NCI-H2196 treated with DMSO at 0.1 percent for 48 hours (cell line): ENCODE data around the gene MAGI1.
"Not testable (repeated sequence)": the region's sequence is repeated elsewhere in the genome, so short reads cannot be mapped to it uniquely, and the experiment has no call there.

Source experiments
- DNase-seq: peaks from one replicate; lab custom pipeline; 2025; ENCODE audit not compliant: unreplicated experiment; lab: John Stamatoyannopoulos, UW

Gene MAGI1

GRCh38 chr3:65879372-65879771 lies 159.3 kb downstream of the MAGI1 start:
- DNase-seq, result no peak

GRCh38 chr3:65878831-65879230 lies 159.9 kb downstream of the MAGI1 start:
- no peak for DNase-seq

GRCh38 chr3:65877160-65877559 lies 161.6 kb downstream of the MAGI1 start:
- DNase-seq, result no peak

- no peak for DNase-seq
Observed at GRCh38 chr3:65876028-65876420, 162.7 kb downstream of the MAGI1 start.

DNA sequence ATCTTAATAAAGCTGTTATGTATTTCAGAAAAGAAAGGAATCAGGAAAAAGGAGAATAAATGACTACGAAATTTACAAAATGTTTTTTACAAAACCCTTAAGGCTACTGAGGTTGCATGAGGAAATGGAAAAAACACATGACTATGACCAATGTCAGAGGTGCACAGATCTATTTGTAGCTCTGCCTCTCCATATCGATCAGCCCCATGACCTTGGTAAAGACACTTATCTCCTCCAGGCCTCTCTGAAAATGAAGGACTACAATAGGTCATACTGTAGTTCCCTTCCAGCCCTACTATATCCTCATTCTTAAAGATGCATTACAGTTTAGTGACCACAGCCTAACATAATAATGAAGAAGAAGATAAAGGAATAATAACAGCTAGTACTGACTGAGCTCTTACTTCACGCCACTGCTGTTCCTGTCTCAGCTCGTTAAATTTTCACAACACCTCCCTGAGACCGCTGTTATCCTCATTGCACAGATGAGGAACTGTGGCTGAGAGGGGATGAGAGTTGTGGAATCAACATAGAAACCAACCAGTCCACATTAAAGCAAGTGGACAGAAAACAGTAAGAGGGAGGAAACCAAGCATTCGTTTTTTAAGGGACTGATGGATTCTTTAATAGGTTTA lies 163.2 kb downstream of the MAGI1 start:
- no peak for DNase-seq

DNA sequence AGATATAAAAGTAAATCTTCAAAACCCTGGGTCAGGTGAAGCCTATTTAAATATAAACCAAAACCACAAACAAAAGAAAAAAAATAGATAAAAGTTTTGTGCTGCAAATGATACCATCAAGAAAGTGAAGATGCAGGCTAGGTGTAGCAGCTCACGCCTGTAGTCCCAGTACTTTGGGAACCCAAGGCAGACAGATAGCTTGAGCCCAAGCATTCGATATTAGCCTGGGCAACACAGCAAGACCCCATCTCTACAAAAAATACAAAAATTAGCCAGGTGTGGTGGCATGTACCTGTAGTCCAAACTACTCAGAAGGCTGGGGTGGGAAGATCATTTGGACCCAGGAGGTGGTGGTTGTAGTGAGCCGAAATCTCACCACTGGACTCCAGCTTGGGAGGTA lies 164.8 kb downstream of the MAGI1 start:
- no peak for DNase-seq

DNA sequence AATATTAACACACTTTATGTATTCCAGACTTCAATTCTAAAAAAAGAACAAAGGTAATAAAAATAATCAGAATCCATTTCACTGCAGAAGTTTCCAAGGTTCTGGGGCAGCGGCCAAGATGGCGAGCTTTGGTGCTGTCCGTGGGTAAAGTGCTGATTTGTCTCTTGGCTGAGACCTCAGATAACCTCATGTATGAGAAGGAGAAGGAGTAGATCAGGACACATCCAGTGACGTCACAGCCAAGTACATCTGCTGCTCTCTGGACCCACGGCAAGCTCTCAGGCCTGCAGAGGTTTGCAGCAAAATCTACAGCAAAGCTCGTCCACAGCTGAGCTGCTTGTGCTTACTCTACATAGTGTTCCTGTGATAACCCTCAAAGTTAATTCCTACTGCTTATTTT lies 165.7 kb downstream of the MAGI1 start:
- no peak for DNase-seq

- no peak for DNase-seq
Observed at GRCh38 chr3:65871305-65872141, 167.2 kb downstream of the MAGI1 start.

GRCh38 chr3:65869798-65870197 lies 168.9 kb downstream of the MAGI1 start:
- DNase-seq, result no peak

DNA sequence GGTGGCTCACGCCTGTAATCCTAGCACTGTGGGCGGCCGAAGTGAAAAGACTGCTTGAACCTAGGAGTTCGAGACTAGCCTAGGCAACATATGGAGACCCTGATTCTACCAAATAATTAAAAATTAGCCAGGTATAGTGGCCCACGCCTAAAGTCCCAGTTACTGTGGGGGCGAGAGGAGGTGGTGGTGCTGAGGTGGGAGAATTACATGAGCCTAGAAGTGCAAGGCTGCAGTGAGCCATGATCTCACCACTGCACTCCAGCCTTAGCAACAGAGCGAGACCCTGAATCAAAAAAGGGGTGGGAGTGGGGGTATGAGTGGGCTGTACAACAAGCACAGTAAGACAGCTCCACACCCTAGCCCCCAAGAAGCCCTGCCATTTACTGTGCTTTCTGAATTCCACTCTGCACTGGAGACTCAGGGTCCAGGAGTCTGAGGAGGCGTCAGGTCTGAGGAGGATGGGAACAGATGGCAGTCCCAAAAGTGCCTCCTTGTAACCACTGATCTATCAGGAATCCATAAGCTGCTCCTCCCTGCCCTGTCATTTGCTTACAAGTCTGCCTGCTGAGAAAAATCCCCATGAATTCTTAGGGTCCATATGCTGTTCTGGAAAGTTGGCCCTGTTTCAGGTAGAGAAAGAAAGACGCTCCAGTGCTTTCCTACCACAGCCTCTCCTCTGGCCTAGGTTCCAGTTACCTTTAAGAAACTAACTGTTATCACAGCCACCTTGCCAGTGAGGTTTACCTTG lies 171.1 kb downstream of the MAGI1 start:
- no peak for DNase-seq

- DNase-seq, result no peak
Observed at GRCh38 chr3:65864357-65864904, 174.3 kb downstream of the MAGI1 start.

- DNase-seq, result no peak
Observed at GRCh38 chr3:65861718-65862117, 177.0 kb downstream of the MAGI1 start.

GRCh38 chr3:65859612-65860011 lies 179.1 kb downstream of the MAGI1 start:
- DNase-seq, result not testable (repeated sequence)

DNA sequence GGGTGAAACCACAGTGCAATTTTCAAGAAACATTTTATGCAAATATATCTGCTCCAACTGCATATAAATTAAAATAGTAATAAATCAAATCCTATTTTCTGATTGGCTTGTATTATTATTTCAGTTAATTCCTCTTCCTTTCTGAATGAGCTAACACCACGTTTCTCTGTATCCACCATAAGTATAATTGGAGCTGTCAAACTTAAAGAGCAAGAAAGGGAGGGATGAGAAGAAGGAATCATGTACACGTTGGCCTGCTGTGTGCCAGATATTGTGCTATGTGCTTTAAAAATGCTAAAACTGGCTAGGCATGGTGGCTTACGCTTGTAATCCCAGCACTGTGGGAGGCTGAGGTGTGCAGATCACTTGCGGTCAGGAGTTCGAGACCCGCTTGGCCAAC lies 180.0 kb downstream of the MAGI1 start:
- no peak for DNase-seq

DNA sequence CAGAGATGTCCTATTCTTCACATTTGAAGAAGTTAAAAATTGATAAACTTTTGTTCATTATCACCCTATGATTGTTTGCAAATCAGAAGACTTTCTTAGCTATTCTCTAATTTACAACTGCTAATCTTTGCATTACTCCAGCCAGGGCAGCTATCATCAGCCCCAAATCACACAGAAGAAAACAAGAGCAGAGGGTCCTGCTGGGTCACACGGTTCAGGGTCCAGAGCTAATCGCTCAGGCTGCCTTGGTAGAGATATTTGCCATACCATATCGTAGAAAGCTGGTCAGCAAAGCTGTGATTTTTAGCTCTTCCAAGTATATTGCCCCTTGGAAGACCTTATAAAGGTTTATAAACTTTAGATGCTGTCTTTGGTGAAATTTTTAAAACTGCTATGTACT lies 181.4 kb downstream of the MAGI1 start:
- DNase-seq, result no peak

GRCh38 chr3:65856907-65857306 lies 181.8 kb downstream of the MAGI1 start:
- no peak for DNase-seq

DNA sequence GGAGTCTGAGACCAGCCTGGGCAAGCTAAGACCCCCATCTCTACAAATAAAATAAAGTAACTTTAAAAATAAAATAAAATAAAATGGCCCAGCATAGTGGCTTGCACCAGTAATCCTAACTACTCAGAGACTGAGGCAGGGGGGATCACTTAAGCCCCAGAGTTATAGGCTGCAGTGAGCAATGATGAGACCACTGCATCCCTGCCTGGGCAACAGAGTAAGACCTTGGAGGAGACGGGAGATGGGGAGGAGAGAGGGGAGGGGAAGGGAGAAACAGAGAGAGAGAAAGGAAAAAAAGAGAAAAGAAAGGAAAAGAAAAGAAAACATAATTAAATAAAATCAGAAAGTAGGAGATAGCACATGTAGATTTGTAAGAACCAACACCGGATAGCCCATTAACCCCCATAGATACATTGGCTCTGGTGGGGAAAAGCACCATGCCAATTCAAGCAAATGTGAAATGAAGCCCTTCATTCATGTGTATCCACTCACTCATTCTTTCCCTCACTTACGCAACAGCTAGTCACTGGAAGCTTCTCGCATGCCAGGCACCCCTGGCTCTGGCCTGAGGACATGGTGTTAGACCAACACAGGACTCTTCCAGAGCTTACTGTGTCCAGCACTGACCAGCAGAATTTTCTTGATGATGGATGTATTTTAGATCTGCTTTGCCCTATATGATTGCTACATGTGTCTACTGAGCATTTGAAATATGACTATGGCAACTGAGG lies 183.2 kb downstream of the MAGI1 start:
- no peak for DNase-seq

DNA sequence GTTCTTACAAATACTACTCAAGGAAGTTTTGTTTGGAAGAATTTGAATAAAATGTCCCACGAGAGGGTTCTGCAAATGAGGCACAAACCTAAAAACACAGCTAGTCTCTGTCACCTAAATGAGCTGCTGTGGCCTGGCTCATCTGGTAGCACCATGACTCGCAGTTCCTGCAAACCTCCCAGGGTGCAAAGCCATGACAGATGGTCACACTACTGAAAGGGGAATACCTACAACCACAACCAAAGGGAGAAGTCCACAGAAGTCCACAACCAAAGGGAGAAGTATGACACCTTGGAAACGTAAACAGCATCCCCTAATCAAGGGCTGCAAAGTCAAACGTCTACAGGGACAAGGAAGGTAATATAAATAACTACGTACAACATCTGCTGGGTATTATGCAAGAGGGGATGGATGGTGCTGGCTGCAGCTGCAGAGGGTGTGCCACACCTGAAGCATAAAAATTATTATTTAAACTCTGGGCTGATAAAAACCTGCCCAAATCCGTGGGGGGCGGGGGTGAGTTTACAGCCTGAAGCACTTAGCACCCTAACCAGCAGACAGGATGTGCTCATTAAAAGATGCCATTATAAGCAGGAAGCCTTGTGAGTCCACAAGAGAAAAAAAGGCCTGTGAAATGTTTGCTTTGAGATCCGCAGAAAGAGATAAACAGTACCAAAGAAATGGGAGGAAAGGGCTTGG lies 184.0 kb downstream of the MAGI1 start:
- peak; percentile 57 for DNase-seq

DNA sequence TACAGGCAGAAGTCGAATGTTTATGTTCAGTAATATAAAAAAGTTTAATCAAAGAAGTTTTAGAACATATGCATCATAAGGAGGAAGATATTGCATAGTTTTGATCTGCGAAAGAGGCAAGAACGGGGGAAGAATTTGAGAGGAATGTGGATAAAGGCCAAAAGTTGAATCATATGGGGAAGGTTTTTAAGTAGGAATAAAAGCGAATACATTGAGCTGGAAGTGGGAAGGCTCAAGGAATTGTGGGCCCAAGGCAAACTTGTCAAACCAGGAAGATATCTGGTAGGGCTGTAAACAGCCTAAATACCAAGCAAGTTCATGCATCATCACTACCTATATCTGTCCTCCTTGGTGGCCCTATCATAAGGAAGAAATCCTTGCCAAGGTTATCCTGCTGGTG lies 186.9 kb downstream of the MAGI1 start:
- no peak for DNase-seq

DNA sequence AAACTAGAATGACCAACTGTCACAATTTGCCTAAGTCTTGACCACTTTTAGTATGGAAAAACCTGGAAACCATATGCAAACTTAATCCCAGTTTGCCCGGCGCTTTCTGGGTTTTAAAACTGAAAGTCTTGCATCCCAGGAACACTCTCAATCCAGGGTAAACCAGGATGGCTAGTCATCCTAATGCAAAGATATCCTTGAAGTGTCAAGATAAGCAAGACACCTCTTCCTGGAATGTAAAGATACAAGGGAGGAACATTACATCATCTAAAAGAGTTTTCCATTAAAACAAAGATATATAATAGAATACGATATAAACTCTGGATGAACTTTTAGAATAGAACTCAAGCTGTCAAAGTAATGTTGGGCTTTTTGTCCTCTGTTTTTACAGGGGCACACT lies 188.5 kb downstream of the MAGI1 start:
- no peak for DNase-seq
